OCI-LY3 (cell line): ENCODE data around the gene AQP5.

ENCODE experiments used
- H2AFZ ChIP-seq: fragments of 200-600, 300-600 bp; shearing (Covaris generic); 2 replicates; pipeline ENCODE4 v1.6.0; 2014; ENCODE audit warnings: antibody characterized with exemption, low read depth, low read length
- H3K27ac ChIP-seq: fragments of 200-600, 300-600 bp; sonication (generic); 2 replicates; pipeline ENCODE4 v1.5.1; 2014; ENCODE audit warnings: mild to moderate bottlenecking, low read length, moderate library complexity, mixed read lengths
- H3K27me3 ChIP-seq: fragments of 200-600, 300-600 bp; sonication (generic); 2 replicates; pipeline ENCODE4 v1.6.1; 2014; ENCODE audit warnings: low read depth, low read length, mixed read lengths
- H3K36me3 ChIP-seq: fragments of 200-600, 300-600 bp; sonication (generic); replicated peaks from 2 replicates; pipeline ENCODE3; 2014; ENCODE audit warnings: low read depth, low read length, mixed read lengths
- H3K4me1 ChIP-seq: fragments of 300-600, 200-600 bp; sonication (generic); 2 replicates; pipeline ENCODE4 v1.6.1; 2014; ENCODE audit warnings: low read length, mixed read lengths
- H3K4me2 ChIP-seq: fragments of 200-600, 300-600 bp; sonication (generic); 2 replicates; pipeline ENCODE4 v1.6.1; 2014; ENCODE audit warnings: low read length, mixed read lengths
- H3K4me3 ChIP-seq: fragments of 300-600, 200-600 bp; sonication (generic); 2 replicates; pipeline ENCODE4 v1.5.1; 2014; ENCODE audit warnings: antibody characterized with exemption, mild to moderate bottlenecking, low read length, moderate library complexity
- H3K79me2 ChIP-seq: fragments of 300-600, 200-600 bp; shearing (Covaris generic); 2 replicates; pipeline ENCODE4 v1.6.1; 2014; ENCODE audit warnings: mild to moderate bottlenecking, low read length, mixed read lengths
- H3K9ac ChIP-seq: fragments of 300-600, 200-600 bp; shearing (Covaris generic); 2 replicates; pipeline ENCODE4 v1.6.0; 2014; ENCODE audit warnings: mild to moderate bottlenecking, low read length, moderate library complexity
- H3K9me3 ChIP-seq: fragments of 200-600, 300-600 bp; shearing (Covaris generic); 2 replicates; pipeline ENCODE4 v1.6.1; 2014; ENCODE audit warnings: low read length, mixed read lengths; ENCODE audit not compliant: insufficient read depth
- H4K20me1 ChIP-seq: fragments of 200-600, 300-600 bp; sonication (generic); 2 replicates; pipeline ENCODE4 v1.6.1; 2016; ENCODE audit warnings: low read length, mixed read lengths; ENCODE audit not compliant: insufficient read depth
- EZH2phosphoT487 ChIP-seq: fragments of 200-600 bp; shearing (Covaris generic); IDR thresholded peaks from 2 replicates; pipeline ENCODE4 v1.6.1; 2018; ENCODE audit warnings: antibody characterized with exemption, mixed run types, low read depth
- TF ChIP-seq, protein P1 (sequence below): fragments of 200-600, 300-600 bp; sonication (generic); IDR thresholded peaks from 2 replicates; pipeline ENCODE4 v1.5.1; 2014; ENCODE audit warnings: antibody characterized with exemption, low read length, low read depth

Gene AQP5

DNA sequence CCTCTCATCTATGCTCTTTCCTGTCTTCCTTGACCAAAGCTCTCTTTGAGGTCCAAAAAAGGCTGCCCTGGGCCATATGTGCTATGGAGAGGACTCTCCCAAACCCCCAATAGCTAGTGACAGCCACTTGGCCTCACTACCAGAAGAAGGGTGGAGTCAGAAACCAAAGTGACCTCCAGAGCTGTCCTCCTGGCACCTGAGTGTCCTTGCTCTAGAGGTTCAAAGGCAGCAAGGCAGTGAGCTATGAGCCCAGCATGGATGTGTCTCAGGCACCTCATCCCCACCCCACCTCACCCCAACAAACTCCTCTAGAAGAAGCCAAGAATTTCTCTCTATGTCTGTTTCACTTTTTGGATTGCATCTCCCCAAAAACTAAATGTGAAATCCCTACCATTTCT is 4.1 kb upstream of the AQP5 start:
- Histone ChIP-seq H3K36me3 (no peaks in the 10 kb centered on the region), H3K9me3 (no peaks in the 10 kb centered on the region), H4K20me1 (no peaks in the 10 kb centered on the region), H3K27ac (no peak overlapping the region), H3K4me2 (no peak overlapping the region), H3K9ac (no peak overlapping the region), H2AFZ (no peak overlapping the region), H3K79me2 (no peaks in the 10 kb centered on the region), H3K4me3 (no peak overlapping the region), H3K4me1 (peaks cover 3% of the 10 kb centered on the region; the same call in 1 of the 2 replicates), H3K27me3 (peaks cover 17% of the 10 kb centered on the region; the same call in 1 of the 2 replicates)
- TF ChIP-seq, protein P1, sequence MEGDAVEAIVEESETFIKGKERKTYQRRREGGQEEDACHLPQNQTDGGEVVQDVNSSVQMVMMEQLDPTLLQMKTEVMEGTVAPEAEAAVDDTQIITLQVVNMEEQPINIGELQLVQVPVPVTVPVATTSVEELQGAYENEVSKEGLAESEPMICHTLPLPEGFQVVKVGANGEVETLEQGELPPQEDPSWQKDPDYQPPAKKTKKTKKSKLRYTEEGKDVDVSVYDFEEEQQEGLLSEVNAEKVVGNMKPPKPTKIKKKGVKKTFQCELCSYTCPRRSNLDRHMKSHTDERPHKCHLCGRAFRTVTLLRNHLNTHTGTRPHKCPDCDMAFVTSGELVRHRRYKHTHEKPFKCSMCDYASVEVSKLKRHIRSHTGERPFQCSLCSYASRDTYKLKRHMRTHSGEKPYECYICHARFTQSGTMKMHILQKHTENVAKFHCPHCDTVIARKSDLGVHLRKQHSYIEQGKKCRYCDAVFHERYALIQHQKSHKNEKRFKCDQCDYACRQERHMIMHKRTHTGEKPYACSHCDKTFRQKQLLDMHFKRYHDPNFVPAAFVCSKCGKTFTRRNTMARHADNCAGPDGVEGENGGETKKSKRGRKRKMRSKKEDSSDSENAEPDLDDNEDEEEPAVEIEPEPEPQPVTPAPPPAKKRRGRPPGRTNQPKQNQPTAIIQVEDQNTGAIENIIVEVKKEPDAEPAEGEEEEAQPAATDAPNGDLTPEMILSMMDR, result no peak
- TF ChIP-seq EZH2phosphoT487, result no peak

DNA sequence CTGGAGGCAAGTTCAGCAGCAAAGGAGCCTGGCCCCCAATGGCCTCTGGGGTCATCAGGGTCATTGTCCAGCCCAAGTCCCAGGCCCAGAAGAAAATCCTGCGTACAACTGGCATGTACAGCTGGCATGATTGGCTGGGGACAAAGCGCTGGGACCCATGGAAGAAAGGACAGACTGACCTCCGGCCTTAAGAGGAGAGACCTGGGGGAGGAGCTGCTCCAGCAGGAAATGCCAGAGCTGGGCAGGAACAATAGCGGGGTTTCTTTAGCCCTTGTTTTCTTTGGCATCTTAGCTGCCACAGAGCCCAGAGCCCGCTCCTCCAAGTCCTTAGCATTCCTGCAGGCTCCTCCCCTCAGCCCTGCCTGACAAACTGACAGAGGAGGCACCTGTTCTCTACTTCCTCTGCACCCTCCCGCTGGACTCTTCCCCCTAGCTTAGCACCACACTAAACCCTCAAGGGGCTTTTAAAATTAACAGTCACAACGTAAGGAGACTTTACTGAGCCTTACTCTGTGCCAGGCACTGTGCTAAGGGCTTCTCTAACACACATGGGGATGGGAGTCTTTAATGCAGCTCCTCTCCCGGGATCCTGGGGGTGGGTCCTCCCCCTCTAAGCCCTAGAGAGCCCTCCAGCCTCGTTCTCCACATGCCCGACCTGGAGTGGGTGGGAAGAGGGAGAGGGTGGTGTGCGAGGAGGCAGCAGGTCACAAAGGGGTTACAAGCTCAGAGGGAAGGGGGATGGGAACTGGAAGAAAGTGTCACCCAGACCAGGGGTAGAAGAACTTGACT is 1.8 kb upstream of the AQP5 start:
- H3K4me3 ChIP-seq, result no peak overlapping the region
- H3K9ac ChIP-seq, result no peak overlapping the region
- H4K20me1 ChIP-seq, result no peaks in the 10 kb centered on the region
- H3K27me3 ChIP-seq, result peaks cover 22% of the 10 kb centered on the region
- peaks cover 3% of the 10 kb centered on the region; the same call in 1 of the 2 replicates for H3K4me1 ChIP-seq
- no peaks in the 10 kb centered on the region for H3K9me3 ChIP-seq
- H3K27ac ChIP-seq, result no peak overlapping the region
- TF ChIP-seq, protein P1, result no peak
- TF ChIP-seq EZH2phosphoT487, result no peak
- H3K4me2 ChIP-seq, result peak overlapping the region; percentile 15; the same call in 1 of the 2 replicates
- H2AFZ ChIP-seq, result no peak overlapping the region
- H3K36me3 ChIP-seq, result no peaks in the 10 kb centered on the region
- H3K79me2 ChIP-seq, result no peaks in the 10 kb centered on the region

DNA sequence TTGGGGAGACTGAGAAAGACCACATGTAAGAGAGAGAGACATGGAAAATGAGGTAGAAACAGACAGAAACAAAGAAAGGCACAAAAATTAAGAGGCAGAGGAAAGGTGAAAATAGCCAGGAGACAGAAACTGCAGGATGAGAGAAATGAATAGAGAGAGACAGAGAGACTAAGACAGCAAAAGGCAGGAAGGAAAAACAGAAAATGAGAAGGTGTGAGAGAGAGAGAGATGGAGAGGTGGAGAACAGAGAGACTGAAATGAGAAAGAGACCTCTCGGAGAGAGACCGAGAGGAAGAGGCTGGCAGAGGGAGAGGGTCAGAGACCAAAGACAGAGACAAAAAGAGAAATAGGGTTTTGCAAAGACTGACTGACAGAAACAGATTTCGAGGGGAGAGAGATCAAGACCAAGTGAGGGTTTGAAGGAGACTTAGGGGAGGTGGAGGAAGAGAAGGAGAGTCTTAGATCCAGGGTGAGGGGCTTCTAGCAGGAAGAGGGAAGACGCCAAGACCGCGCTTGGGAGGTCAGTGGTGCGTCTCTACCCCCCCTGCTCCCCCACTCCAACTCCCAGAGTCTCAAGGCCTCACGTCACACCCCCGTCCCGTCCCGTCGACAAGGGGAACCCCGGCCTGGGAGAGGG is 1.1 kb upstream of the AQP5 start:
- no peak overlapping the region for H3K9ac ChIP-seq
- peaks cover 3% of the 10 kb centered on the region; the same call in 1 of the 2 replicates for H3K4me1 ChIP-seq
- H3K4me2 ChIP-seq, result no peak overlapping the region
- no peaks in the 10 kb centered on the region for H3K9me3 ChIP-seq
- H3K27me3 ChIP-seq, result peaks cover 22% of the 10 kb centered on the region
- H3K79me2 ChIP-seq, result no peaks in the 10 kb centered on the region
- H3K36me3 ChIP-seq, result no peaks in the 10 kb centered on the region
- no peak for TF ChIP-seq EZH2phosphoT487
- TF ChIP-seq, protein P1, result no peak
- H4K20me1 ChIP-seq, result no peaks in the 10 kb centered on the region
- H3K27ac ChIP-seq, result no peak overlapping the region
- H2AFZ ChIP-seq, result no peak overlapping the region
- no peak overlapping the region for H3K4me3 ChIP-seq

DNA sequence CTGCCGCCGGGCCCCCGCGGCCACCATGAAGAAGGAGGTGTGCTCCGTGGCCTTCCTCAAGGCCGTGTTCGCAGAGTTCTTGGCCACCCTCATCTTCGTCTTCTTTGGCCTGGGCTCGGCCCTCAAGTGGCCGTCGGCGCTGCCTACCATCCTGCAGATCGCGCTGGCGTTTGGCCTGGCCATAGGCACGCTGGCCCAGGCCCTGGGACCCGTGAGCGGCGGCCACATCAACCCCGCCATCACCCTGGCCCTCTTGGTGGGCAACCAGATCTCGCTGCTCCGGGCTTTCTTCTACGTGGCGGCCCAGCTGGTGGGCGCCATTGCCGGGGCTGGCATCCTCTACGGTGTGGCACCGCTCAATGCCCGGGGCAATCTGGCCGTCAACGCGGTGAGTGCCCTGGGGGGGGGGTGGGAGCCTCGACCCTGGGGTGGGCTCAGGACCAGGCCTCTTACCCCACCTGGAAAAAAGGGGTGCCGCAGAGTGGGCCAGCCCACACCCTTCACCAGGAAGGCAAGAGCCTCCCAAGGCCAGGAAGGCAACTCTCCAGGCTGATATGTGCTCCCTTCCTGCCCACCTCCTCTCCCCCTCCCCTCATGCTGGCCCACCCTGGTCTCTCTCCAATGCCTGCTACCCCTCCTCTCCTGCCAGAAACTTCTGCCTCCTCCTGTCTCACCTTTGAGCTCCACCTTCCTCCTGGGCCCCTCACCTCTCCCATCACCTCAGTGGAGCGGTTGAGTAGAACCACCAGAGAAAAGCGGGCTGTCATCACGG is 507 bp downstream of the AQP5 start:
- Histone ChIP-seq H3K79me2 (no peaks in the 10 kb centered on the region), H3K4me3 (no peak overlapping the region), H4K20me1 (no peaks in the 10 kb centered on the region), H3K27me3 (peaks cover 20% of the 10 kb centered on the region), H3K27ac (no peak overlapping the region), H3K9me3 (no peaks in the 10 kb centered on the region), H3K36me3 (no peaks in the 10 kb centered on the region), H3K4me2 (no peak overlapping the region), H3K4me1 (peaks cover 6% of the 10 kb centered on the region; the same call in 1 of the 2 replicates), H2AFZ (no peak overlapping the region), H3K9ac (no peak overlapping the region)
- no peak for TF ChIP-seq EZH2phosphoT487
- TF ChIP-seq, protein P1, result no peak
